Measurements from ENCODE around the gene CNOT1. TPM values are rescaled to one million over a fixed set of nuclear protein-coding genes. Genes with fewer than 3 reads are reported as not detected.

The CNOT1 gene
- total RNA-seq, 1 donor from 2014 or later: 266 TPM

GRCh38 chr16:58591083-58591482 lies 38.5 kb downstream of the CNOT1 start:
- H3K9me3 Mint-ChIP-seq: no peaks in the 10 kb centered on the region
- no peak for TF ChIP-seq CTCF (IDR thresholded peaks at IDR 0.05)
- POLR2A ChIA-PET: no interaction called here
- no peaks in the 10 kb centered on the region for H3K27me3 Mint-ChIP-seq
- CTCF ChIA-PET: no interaction called here
- no peak overlapping the region for H3K27ac Mint-ChIP-seq
- ATAC-seq (ENCODE audit: low read depth) (no peak), DNase-seq (no peak)
- H3K36me3 Mint-ChIP-seq (ENCODE audit: low read depth): peaks cover 81% of the 10 kb centered on the region
- H3K4me3 Mint-ChIP-seq: no peak overlapping the region
- peaks cover 9% of the 10 kb centered on the region for H3K4me1 Mint-ChIP-seq
- intact Hi-C loops (cut with micrococcal nuclease): loop anchor here (5.0 kb wide), 1 partner anchor 36 kb away; the partner anchor contains the start of gene CNOT1

- peaks cover 2% of the 10 kb centered on the region for H3K4me1 Mint-ChIP-seq
- DNase-seq (no peak), ATAC-seq (ENCODE audit: low read depth) (no peak)
- H3K36me3 Mint-ChIP-seq (ENCODE audit: low read depth): peaks cover 86% of the 10 kb centered on the region
- H3K27ac Mint-ChIP-seq: no peak overlapping the region
- no peak overlapping the region for H3K4me3 Mint-ChIP-seq
- CTCF ChIA-PET: no interaction called here
- no peaks in the 10 kb centered on the region for H3K27me3 Mint-ChIP-seq
- no peaks in the 10 kb centered on the region for H3K9me3 Mint-ChIP-seq
- POLR2A ChIA-PET: no interaction called here
- intact Hi-C loops (cut with micrococcal nuclease): loop anchor here (10.0 kb wide), 1 partner anchor 75 kb away; no protein-coding TSS in a partner anchor
- no peak for TF ChIP-seq CTCF (IDR thresholded peaks at IDR 0.05)
These were observed 40.2 kb downstream of the CNOT1 start for GRCh38 chr16:58589326-58589905.

GRCh38 chr16:58588406-58588805 lies 41.2 kb downstream of the CNOT1 start:
- Mint-ChIP-seq H3K27me3 (no peaks in the 10 kb centered on the region), H3K9me3 (no peaks in the 10 kb centered on the region), H3K36me3 (ENCODE audit: low read depth) (peaks cover 85% of the 10 kb centered on the region), H3K27ac (no peak overlapping the region), H3K4me3 (no peak overlapping the region), H3K4me1 (no peaks in the 10 kb centered on the region)
- no peak for ATAC-seq (ENCODE audit: low read depth)
- no peak for TF ChIP-seq CTCF (IDR thresholded peaks at IDR 0.05)
- intact Hi-C loops (cut with micrococcal nuclease): loop anchor here (10.0 kb wide), 1 partner anchor 76 kb away; no protein-coding TSS in a partner anchor
- CTCF ChIA-PET: no interaction called here
- POLR2A ChIA-PET: no interaction called here
- no peak for DNase-seq

GRCh38 chr16:58586340-58587030 lies 43.1 kb downstream of the CNOT1 start:
- no peak for ATAC-seq (ENCODE audit: low read depth)
- no peak for DNase-seq
- CTCF ChIA-PET: no interaction called here
- no peaks in the 10 kb centered on the region for H3K27me3 Mint-ChIP-seq
- intact Hi-C loops (cut with micrococcal nuclease): loop anchor here (10.0 kb wide), 1 partner anchor 78 kb away; no protein-coding TSS in a partner anchor
- H3K36me3 Mint-ChIP-seq (ENCODE audit: low read depth): peaks cover 82% of the 10 kb centered on the region
- POLR2A ChIA-PET: no interaction called here
- H3K9me3 Mint-ChIP-seq: no peaks in the 10 kb centered on the region
- H3K4me3 Mint-ChIP-seq: no peak overlapping the region
- no peak for TF ChIP-seq CTCF (IDR thresholded peaks at IDR 0.05)
- H3K27ac Mint-ChIP-seq: no peak overlapping the region
- H3K4me1 Mint-ChIP-seq: no peaks in the 10 kb centered on the region

GRCh38 chr16:58584831-58585505 lies 44.7 kb downstream of the CNOT1 start:
- no peaks in the 10 kb centered on the region for H3K27me3 Mint-ChIP-seq
- CTCF ChIA-PET: no interaction called here
- no peaks in the 10 kb centered on the region for H3K9me3 Mint-ChIP-seq
- no peak overlapping the region for H3K27ac Mint-ChIP-seq
- H3K36me3 Mint-ChIP-seq (ENCODE audit: low read depth): peaks cover 84% of the 10 kb centered on the region
- intact Hi-C loops (cut with micrococcal nuclease): loop anchor here (5.0 to 10.0 kb wide), 2 partner anchors 38 to 80 kb away; no protein-coding TSS in a partner anchor
- ATAC-seq (ENCODE audit: low read depth) (no peak), DNase-seq (no peak)
- no peaks in the 10 kb centered on the region for H3K4me1 Mint-ChIP-seq
- H3K4me3 Mint-ChIP-seq: no peak overlapping the region
- TF ChIP-seq CTCF (IDR thresholded peaks at IDR 0.05): no peak
- POLR2A ChIA-PET: no interaction called here
